Cardiac septum (tissue), 1 donor: ENCODE measurements around the gene XIAP. TPM values are rescaled to one million over a fixed set of nuclear protein-coding genes. Genes with fewer than 3 reads are reported as not detected.
A peak's percentile ranks its signal among the peaks of the same experiment; 100 is the strongest.
"Not testable (repeated sequence)": the region's sequence is repeated elsewhere in the genome, so short reads cannot be mapped to it uniquely, and the experiment has no call there.

Experiments used
- DNase-seq: peaks from one replicate; pipeline ENCODE4 v3.0.0-alpha.2; 2020; ENCODE audit warnings: low spot score
- intact Hi-C: fragments of 100-400 bp; cut with DNase I; formaldehyde crosslinking; loops from one replicate; pipeline ENCODE4 v1.14.0; 2022
- total RNA-seq: library from RNA; stranded (reverse); fragmentation: NEBNext Ultra II Directional; extraction: Animal tissue kit (Norgen Biotek cat#: 25700); gene quantifications from one replicate; pipeline ENCODE4 v1.2.1, GENCODE V29; 2021
- donor health status: DM: no; HTN: no; CAD: no.

The XIAP gene
- total RNA-seq, 1 donor from 2014 or later, result 27.6 TPM

DNA sequence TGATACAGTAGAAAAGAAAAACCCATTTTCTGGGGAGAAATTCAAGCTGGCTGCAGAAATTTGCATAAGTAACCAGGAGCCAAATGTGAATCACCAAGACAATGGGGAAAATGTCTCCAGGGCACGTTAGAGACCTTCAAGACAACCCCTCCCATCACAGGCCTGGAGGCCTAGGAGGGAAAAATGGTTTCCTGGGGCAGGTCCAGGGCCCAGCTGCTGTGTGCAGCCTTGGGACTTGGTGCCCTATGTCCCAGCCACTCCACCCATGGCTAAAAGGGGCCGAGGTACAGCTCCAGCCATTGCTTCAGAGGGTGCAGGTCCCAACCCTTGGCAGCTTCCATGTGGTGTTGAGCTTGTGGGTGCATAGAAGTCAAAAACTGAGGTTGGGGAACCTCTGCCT, 72.2 kb downstream of the XIAP start:
- intact Hi-C loops, DNase-seq: not testable (repeated sequence)

DNA sequence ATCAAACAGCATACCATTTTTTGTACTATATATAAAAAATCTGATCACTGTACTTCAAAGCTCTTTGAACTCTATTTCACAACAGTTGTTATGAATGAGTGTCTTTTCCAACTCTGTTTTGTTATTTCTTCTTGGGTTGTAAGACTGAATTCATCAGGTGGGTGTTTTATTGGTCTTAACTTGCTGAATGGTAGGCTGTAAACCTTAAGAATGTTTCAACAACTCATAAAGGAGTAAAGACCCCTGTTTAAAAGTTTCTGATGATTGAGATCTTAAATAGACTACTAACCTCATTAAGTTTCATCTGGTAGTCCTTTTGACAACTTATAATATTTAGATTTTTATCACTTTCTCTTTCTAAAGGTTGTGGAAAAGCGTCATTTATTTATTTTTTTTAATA, 83.2 kb downstream of the XIAP start:
- intact Hi-C loops, result no loop called here
- no peak for DNase-seq

- intact Hi-C loops, result no loop called here
- no peak for DNase-seq
These were observed 83.6 kb downstream of the XIAP start for GRCh38 chrX:123943488-123943887.

GRCh38 chrX:123949846-123950245, 90.0 kb downstream of the XIAP start:
- intact Hi-C loops, result loop anchor here (10.0 kb wide), 1 partner anchor 115 kb away; no protein-coding TSS in a partner anchor
- DNase-seq, result no peak

DNA sequence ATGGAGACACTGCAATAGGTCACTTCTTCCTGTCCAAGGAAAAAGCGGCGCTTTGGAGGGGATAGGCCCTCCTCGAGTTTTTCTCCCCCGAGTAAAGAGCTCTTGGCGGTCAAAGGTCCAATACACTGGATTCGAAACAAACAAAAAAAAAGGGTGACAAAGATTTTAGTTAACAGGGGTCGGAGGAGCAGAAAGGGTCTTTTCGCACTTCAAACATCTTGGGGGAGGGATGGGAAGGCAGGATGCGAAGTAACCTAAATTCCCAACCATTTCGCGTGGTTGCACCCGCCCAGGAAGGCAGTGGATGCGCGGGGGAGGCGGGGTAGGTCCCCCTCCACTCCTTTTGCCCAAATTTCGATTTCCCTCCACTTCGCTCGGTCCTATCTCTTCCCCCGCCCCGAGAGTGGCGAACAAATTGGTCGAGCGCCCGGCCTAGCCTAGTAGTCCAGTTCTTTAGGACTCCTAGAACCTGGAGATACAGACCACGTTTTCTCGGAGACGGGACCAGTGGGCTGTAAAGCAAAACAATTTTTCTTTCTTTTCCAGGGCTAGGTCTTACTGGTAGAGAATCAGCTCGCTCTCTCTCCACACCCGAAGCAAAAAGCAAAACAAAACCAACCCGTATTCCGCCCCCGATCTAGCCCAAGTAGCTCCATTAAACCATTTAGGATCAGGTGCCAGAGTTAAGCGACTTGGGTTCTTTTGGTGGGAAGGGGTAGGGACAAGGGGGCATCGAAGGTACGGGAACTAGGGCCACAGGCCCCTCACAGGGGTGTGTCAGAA, 99.6 kb downstream of the XIAP start:
- intact Hi-C loops, result loop anchor here (5.0 to 10.0 kb wide), 3 partner anchors 58 to 125 kb away; no protein-coding TSS in a partner anchor
- no peak for DNase-seq

GRCh38 chrX:123960956-123961267, 101.1 kb downstream of the XIAP start:
- DNase-seq, result no peak
- intact Hi-C loops, result loop anchor here (5.0 to 10.0 kb wide), 2 partner anchors 56 to 106 kb away; no protein-coding TSS in a partner anchor

DNA sequence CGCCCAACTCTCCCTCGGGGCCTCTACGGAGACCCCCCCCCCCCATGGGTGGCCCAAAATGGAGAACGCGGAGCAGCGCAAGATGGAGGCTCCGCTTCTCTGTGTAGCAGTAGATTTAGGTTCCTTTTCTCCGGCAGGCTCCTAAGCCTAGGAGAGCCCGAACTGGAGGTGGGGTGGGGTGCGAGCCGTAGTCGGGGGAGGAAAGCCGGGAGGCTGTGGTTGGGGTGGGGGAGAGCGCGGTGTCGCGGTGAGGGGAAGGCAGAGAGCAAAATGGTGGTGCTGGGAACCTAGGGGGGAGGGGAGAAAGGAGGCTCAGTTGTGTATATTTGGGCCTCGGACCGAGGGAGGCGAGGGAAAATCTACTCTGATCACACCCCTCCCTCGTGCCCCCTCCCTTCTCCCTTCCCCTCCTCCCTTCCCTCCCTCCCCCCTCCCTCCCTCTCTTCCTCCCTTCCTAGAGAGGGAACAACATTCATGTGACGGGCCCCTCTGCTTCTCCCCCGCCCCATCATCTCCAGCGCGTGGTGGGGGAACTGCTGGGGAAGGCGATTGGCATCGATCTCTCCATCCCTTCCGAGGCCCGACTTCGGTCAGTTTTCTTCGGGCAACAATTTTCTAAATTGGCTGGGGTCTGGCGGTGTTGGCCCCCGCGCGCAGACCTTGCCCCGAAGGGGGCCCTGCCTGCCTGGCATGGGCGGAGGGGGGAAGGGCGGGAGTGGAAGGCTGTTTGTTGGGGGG, 101.6 kb downstream of the XIAP start, which contains the start of gene STAG2:
TSS of gene STAG2 (plus strand) at position 439 of the 738 bp plus-strand sequence. CDS start 60,922 bp downstream, outside the sequence.
- DNase-seq, result peak; percentile 84
- intact Hi-C loops, result loop anchor here (5.0 to 10.0 kb wide), 2 partner anchors 56 to 107 kb away; no protein-coding TSS in a partner anchor

- intact Hi-C loops, result loop anchor here (5.0 to 10.0 kb wide), 2 partner anchors 55 to 107 kb away; no protein-coding TSS in a partner anchor
- no peak for DNase-seq
These were observed 102.2 kb downstream of the XIAP start for GRCh38 chrX:123962006-123962467.

- intact Hi-C loops, result loop anchor here (5.0 to 10.0 kb wide), 2 partner anchors 54 to 108 kb away; no protein-coding TSS in a partner anchor
- DNase-seq, result peak; percentile 93
These were observed 103.0 kb downstream of the XIAP start for GRCh38 chrX:123962794-123963373.

Other genes with a start within 250 kb of the XIAP start
- gene THOC2, start 127.0 kb upstream of the XIAP start, total RNA-seq, result 27.8 TPM
- gene STAG2, start 101.7 kb downstream of the XIAP start, total RNA-seq, result 32.7 TPM